LNCAP (cell line): ENCODE data around the gene GSK3B.

Source experiments
- TF ChIP-seq, protein P1 (sequence below): fragments of 450-650 bp; IDR thresholded peaks from 2 replicates; pipeline ENCODE4 v1.5.1; 2017; ENCODE audit warnings: mild to moderate bottlenecking

The GSK3B gene

DNA sequence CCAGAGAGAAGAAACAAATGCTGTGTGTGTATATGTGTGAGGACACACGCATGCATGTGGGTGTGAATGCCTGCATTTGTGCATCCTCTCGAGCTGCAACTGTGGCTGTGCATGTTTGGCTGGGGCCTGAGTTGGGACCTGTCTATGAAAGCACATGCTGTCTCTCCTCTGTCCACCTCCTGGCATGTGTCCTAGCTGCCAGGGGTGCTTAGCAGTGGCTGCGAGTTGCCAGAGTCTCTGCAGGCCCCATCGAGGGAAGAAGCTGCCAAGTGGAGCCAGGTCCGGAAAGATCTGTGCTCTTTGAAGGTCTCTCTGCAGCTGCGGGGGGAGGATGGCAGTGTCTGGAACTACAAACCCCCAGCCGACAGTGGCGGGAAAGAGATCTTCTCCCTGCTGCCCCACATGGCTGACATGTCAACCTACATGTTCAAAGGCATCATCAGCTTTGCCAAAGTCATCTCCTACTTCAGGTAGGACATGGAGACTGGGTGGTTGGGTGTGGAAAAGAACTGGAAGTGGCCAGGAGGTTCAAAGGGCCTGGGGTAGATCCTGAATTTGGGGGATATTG, 281.7 kb downstream of the GSK3B start:
- TF ChIP-seq, protein P1, sequence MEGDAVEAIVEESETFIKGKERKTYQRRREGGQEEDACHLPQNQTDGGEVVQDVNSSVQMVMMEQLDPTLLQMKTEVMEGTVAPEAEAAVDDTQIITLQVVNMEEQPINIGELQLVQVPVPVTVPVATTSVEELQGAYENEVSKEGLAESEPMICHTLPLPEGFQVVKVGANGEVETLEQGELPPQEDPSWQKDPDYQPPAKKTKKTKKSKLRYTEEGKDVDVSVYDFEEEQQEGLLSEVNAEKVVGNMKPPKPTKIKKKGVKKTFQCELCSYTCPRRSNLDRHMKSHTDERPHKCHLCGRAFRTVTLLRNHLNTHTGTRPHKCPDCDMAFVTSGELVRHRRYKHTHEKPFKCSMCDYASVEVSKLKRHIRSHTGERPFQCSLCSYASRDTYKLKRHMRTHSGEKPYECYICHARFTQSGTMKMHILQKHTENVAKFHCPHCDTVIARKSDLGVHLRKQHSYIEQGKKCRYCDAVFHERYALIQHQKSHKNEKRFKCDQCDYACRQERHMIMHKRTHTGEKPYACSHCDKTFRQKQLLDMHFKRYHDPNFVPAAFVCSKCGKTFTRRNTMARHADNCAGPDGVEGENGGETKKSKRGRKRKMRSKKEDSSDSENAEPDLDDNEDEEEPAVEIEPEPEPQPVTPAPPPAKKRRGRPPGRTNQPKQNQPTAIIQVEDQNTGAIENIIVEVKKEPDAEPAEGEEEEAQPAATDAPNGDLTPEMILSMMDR: no peak

DNA sequence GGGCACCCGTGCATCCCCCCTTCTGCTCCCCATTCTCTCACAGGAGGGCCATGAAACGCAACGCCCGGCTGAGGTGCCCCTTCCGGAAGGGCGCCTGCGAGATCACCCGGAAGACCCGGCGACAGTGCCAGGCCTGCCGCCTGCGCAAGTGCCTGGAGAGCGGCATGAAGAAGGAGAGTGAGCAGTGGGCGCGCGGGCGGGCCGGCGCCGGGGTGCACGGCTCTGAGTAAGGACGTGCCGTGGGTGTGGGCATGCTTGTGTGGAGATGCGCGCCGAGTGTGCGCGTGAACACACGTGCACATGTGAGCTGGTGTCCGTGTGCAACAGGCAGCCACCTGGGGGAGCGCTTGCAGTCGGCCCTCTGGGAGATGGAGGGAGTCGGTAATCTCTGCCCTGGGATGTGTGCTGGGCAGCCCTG, 284.2 kb downstream of the GSK3B start:
- TF ChIP-seq, protein P1: no peak

DNA sequence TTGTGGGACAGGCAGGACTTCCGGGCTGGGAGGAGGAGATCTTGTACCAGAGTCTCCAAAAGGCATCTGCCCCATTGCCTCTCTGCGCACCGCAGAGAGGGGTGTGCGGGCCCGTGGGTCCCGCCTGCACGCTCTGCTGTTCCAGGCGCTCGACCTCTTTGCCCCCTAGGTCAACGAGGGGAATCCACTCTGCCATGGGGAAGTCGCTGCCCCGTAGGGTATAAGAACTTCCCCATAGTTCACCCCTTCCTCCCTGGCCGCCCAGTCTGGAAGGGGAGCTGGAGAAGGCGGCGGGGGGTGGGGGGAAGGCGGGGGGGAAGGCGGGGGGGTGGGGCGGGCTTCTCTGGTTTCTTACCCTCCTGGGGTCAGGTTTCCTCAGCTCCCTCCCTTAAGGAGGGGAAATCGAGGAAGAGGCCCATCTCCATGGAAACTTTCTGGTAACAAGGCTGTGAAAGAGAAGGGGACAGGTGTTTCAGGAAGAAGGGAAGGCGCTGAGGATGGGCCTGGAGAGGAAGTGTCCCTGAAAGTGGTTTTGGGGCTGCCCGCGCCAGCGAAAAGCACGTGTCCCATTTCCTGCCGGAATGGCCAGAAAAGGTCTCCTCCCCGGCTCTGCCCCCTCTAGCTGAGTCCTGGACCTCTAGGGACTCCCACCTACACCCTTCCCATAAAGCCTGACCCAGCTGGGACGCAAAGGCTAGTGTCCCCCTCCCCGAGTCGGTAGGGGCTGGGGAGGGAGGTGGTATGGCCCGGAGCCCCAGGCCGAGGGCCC, 284.8 kb downstream of the GSK3B start:
- TF ChIP-seq, protein P1: no peak

DNA sequence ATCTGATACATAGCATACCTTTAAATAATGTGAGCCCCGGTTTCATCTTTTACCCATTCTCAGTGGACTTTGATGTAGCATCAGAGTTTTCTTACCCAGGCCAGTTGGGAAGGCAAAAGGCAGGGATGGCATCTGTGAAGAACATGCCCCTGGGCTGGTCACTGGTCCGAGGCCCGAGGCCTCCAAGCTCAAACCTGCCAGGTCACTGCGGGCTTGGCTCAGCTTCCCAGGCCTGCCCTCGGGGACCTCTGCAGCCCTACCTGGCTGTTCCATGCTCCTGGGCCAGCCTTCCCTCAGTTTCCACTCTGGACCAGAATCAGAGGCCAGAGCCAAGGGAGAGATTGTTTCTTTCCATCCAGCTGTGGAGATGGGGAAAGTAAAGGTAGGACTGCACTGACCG, 285.4 kb downstream of the GSK3B start:
- TF ChIP-seq, protein P1: no peak

DNA sequence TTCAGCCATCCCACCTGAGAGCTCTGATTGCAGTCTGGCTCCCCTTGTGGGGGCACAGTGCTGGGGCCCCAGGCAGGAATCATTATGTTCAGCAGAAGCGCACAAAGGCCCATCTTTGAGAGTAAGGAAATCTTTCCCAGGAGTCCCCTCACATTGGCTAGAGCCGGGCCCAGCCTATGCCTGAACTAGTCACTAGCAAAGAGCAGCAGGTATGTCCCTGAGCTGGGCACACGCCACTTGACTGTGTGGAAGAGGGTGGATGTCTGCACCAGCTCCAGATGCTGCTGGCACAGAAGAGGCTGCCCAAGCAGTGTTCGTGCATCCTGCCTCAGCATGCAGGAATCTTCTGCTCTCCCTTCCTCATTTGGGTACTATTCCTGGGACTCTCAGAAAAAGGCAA, 286.0 kb downstream of the GSK3B start:
- TF ChIP-seq, protein P1: no peak

DNA sequence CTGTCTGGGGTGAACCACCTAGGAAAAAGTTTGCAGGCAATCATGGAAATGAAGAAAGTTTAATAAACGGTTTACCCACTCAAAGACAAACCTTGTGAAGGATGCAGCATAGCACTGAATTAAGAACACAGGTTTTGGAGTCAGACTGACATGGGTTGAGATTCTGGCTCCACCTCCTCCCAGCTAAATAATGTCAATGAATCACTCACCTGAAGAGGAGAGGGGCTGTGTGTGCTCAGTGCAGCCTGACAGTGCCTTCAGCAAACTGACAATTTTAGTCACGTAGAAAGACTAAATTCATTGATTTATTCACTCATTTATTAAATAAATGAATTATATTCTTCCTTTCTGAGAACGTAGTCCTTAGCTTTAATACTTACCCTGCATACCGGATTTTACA, 293.4 kb downstream of the GSK3B start:
- TF ChIP-seq, protein P1: no peak

DNA sequence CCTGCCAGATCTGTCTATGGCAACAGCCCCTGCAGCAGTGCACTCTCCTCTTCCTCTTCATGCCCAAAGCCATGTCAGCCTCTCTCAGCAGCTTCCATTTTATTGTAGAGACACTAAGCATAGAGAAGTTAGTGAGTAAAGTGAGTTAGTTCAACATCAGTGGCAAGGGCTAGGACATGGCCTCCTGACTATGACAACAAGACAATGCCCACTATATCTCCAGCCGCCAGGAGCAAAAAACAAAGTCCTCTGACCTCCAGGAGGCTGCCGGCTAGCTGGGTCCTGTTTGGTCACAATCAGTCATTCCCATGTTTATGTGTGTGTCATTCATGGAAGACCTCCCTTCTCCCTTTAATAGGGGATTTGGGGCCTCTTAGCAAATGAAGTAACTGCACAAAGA, 297.5 kb downstream of the GSK3B start:
- TF ChIP-seq, protein P1: no peak
